GM23248 (cell line): ENCODE measurements around the gene SYDE2. TPM values are rescaled to one million over a fixed set of nuclear protein-coding genes. Genes with fewer than 3 reads are reported as not detected.
A peak's percentile ranks its signal among the peaks of the same experiment; 100 is the strongest.

Experiments used
- DNase-seq: peaks from one replicate; pipeline ENCODE4 v3.0.0-alpha.2; 2015
- H2AFZ ChIP-seq: fragments of 200-600 bp; sonication (generic); 2 replicates; pipeline ENCODE4 v1.6.1; 2016; ENCODE audit warnings: antibody characterized with exemption
- H3F3A ChIP-seq: fragments of 200-600 bp; sonication (generic); 2 replicates; pipeline ENCODE4 v1.6.1; 2016; ENCODE audit warnings: mild to moderate bottlenecking, antibody characterized with exemption, mixed run types; ENCODE audit not compliant: insufficient read depth
- H3K27ac ChIP-seq: fragments of 200-600 bp; sonication (generic); 2 replicates; pipeline ENCODE4 v1.5.1; 2016; ENCODE audit warnings: mild to moderate bottlenecking
- H3K27me3 ChIP-seq: fragments of 200-600 bp; sonication (generic); replicated peaks from 2 replicates; pipeline ENCODE4 v1.6.1; 2016; ENCODE audit warnings: mild to moderate bottlenecking; ENCODE audit not compliant: insufficient read depth
- H3K36me3 ChIP-seq: fragments of 200-600 bp; sonication (generic); 2 replicates; pipeline ENCODE4 v1.6.1; 2016; ENCODE audit warnings: low read depth, mild to moderate bottlenecking
- H3K4me1 ChIP-seq: fragments of 200-600 bp; sonication (generic); 2 replicates; pipeline ENCODE4 v1.6.1; 2016; ENCODE audit warnings: mild to moderate bottlenecking; ENCODE audit not compliant: insufficient read depth
- H3K4me2 ChIP-seq: fragments of 200-600 bp; sonication (generic); one replicate; pipeline ENCODE4 v1.6.1; 2016; ENCODE audit warnings: mild to moderate bottlenecking; ENCODE audit not compliant: unreplicated experiment
- H3K4me3 ChIP-seq: fragments of 200-600 bp; sonication (generic); 2 replicates; pipeline ENCODE4 v1.5.1; 2016; ENCODE audit warnings: mild to moderate bottlenecking
- H3K79me2 ChIP-seq: fragments of 200-600 bp; sonication (generic); 2 replicates; pipeline ENCODE4 v1.6.1; 2016; ENCODE audit warnings: mild to moderate bottlenecking; ENCODE audit not compliant: insufficient read depth
- H3K9ac ChIP-seq: fragments of 200-600 bp; sonication (generic); 2 replicates; pipeline ENCODE4 v1.6.1; 2016; ENCODE audit warnings: mild to moderate bottlenecking
- H3K9me2 ChIP-seq: fragments of 200-600 bp; sonication (generic); 2 replicates; pipeline ENCODE4 v1.6.1; 2016; ENCODE audit warnings: mixed run types, mild to moderate bottlenecking, moderate library complexity; ENCODE audit not compliant: insufficient read depth
- H3K9me3 ChIP-seq: fragments of 200-600 bp; sonication (generic); one replicate; pipeline ENCODE4 v1.6.1; 2017; ENCODE audit warnings: low read depth
- H4K20me1 ChIP-seq: fragments of 200-600 bp; sonication (generic); 2 replicates; pipeline ENCODE4 v1.6.0; 2016; ENCODE audit not compliant: insufficient read depth
- EZH2 ChIP-seq: fragments of 200-600 bp; sonication (generic); IDR thresholded peaks from 2 replicates; pipeline ENCODE4 v1.6.1; 2018; ENCODE audit warnings: antibody characterized with exemption, mild to moderate bottlenecking; ENCODE audit not compliant: insufficient read depth, poor library complexity, severe bottlenecking
- EZH2phosphoT487 ChIP-seq: fragments of 200-600 bp; sonication (generic); IDR thresholded peaks from 2 replicates; pipeline ENCODE4 v1.6.1; 2018; ENCODE audit warnings: antibody characterized with exemption, moderate library complexity, mild to moderate bottlenecking, low read depth; ENCODE audit not compliant: insufficient read depth
- WGBS, 2 experiments: methylation state at CpG; one replicate each; pipeline ENCODE4 v1.1.6; 2015 to 2017; ENCODE audit warnings: low lambda C conversion rate in 2 of 2, low coverage in 1 of 2; ENCODE audit errors: missing lambda C conversion rate in 2 of 2; 5-methylcytosine and 5-hydroxymethylcytosine counted together
- in situ Hi-C: fragments of 300-500 bp; cut with MboI; formaldehyde crosslinking; loops from 2 replicates; pipeline ENCODE4 v1.15.0; 2020
- polyA plus RNA-seq: library from polyadenylated mRNA; unstranded; fragments of >200 nt; fragmentation: Nextera tagmentation; extraction: Ambion mirVana; gene quantifications from 2 replicates; pipeline ENCODE4 v1.2.1, GENCODE V29; 2016
- total RNA-seq: library from RNA; depleted of rRNA; stranded (reverse); fragments of >200 nt; shearing (Covaris generic); gene quantifications from 2 replicates; pipeline ENCODE4 v1.2.3, GENCODE V29; 2014

The SYDE2 gene
- total and polyA plus RNA-seq, 2 experiments from 2014 or later, result 1.4 to 6.7 TPM

DNA sequence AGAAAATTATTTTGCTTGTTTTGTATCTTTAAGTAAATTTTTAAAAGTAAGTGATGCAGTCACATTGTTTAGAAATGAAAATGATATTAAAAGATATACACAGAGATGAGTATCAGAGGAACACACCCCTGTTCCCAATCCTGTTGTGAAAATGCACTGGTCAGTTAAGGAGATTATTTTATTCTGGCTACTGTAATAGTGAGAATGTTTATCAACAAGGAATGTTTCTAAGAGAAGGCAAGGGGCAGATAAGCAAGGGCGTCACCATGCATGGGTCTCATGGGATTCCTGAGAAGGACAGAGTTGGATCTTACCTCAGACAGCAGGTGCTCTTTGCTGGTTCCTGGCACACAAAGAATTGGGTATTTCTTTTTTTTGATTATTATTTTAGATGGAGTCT lies 36.8 kb upstream of the SYDE2 start:
- Histone ChIP-seq H3F3A (peaks cover 13% of the 10 kb centered on the region), H3K27me3 (no peaks in the 10 kb centered on the region; the same call in 1 of the 2 replicates)

DNA sequence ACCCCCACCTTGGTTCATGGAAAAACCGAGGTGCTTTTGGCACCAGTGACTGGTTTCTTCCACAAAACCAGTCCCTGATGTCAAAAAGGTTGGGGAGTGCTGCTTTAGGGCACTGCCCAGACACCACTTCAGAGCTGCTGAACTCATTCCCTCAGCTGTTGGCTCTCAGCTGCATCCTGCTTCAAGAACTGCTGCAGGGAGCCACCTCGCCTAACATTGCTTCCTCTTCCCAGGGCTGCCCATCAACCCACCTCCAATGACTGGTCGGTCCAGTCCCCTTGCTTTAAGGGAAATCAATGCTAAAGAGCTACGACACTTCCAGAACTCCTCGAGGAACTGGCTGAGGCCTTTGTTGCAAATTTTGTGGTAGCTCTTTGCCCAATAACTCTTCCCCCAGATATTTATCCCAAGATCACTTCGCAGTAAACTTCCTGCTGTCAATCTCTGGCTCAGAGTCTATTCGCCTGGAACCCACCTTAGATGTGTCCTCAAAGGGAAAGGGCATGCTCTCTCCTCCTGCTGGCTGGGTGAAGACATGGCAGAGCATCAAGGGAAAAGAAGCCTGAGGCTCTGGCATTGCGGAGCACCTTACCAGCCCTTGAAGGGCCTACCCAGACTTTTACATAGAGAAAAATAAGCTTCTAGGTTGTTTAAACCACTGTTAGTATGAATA lies 29.6 kb upstream of the SYDE2 start:
- Histone ChIP-seq H4K20me1 (no peaks in the 10 kb centered on the region), H3K4me2 (no peak overlapping the region), H3K4me3 (no peak overlapping the region), H3K9me3 (no peaks in the 10 kb centered on the region), H3K27ac (no peak overlapping the region), H3K36me3 (no peaks in the 10 kb centered on the region), H3K9ac (no peak overlapping the region), H2AFZ (no peak overlapping the region), H3K9me2 (no peaks in the 10 kb centered on the region), H3F3A (0 out of 2 replicates have a peak, but pooled peaks cover 4% of the 10 kb centered on the region), H3K79me2 (no peaks in the 10 kb centered on the region), H3K27me3 (no peaks in the 10 kb centered on the region), H3K4me1 (peaks cover 9% of the 10 kb centered on the region)
- TF ChIP-seq EZH2, result no peak
- no peak for TF ChIP-seq EZH2phosphoT487
- peak; percentile 11 for DNase-seq
- in situ Hi-C loops, result no loop called here
- 81 to 83% methylated on average over 8 of the region's 8 CpGs for WGBS, 2 experiments

More for the DNA sequence above, 36.8 kb upstream of the SYDE2 start:
- Histone ChIP-seq H3K27ac (no peak overlapping the region), H2AFZ (no peak overlapping the region), H3K36me3 (no peaks in the 10 kb centered on the region), H3K4me1 (peaks cover 12% of the 10 kb centered on the region), H3K79me2 (no peaks in the 10 kb centered on the region), H3K9me3 (no peaks in the 10 kb centered on the region), H4K20me1 (no peaks in the 10 kb centered on the region), H3K9me2 (no peaks in the 10 kb centered on the region), H3K4me3 (no peak overlapping the region), H3K4me2 (no peak overlapping the region), H3K9ac (no peak overlapping the region)
- TF ChIP-seq EZH2phosphoT487, result no peak
- no peak for DNase-seq
- 89 to 93% methylated on average over 1 of the region's 1 CpG for WGBS, 2 experiments
- in situ Hi-C loops, result loop anchor here (5.0 kb wide), 1 partner anchor 130 kb away; no protein-coding TSS in a partner anchor

DNA sequence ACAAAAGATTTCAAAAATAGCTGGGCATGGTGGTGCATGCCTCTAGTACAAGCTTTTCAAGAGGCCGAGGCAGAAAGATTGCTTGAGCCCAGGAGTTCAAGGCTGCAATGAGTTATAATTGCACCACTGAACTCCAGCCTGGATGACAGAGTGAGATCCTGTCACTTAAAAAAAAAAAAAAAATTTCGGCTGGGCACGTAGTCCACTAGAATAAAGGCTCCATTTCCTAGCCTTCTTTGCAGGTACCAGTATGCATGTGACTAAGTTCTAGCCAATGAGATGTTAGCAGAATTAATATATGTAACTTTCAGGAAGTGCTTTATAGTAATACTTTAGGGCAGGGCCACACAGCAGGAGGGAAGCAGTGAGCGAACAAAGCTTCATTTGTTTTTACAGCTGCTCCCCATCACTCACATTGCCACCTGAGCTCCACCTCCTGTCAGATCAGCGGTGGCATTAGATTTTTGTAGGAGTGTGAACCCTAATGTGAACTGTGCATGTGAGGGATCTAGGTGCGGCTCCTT lies 28.8 kb upstream of the SYDE2 start:
- Histone ChIP-seq H3F3A (0 out of 2 replicates have a peak, but pooled peaks cover 4% of the 10 kb centered on the region), H3K4me1 (peaks cover 11% of the 10 kb centered on the region), H4K20me1 (no peaks in the 10 kb centered on the region), H3K9me3 (no peaks in the 10 kb centered on the region), H3K79me2 (no peaks in the 10 kb centered on the region), H3K4me3 (no peak overlapping the region), H3K27ac (no peak overlapping the region), H2AFZ (no peak overlapping the region; the same call in 1 of the 2 replicates), H3K36me3 (no peaks in the 10 kb centered on the region), H3K9ac (no peak overlapping the region), H3K4me2 (no peak overlapping the region), H3K27me3 (no peaks in the 10 kb centered on the region), H3K9me2 (no peaks in the 10 kb centered on the region)
- in situ Hi-C loops, result no loop called here
- no peak for DNase-seq
- no peak for TF ChIP-seq EZH2phosphoT487
- TF ChIP-seq EZH2, result no peak
- WGBS, 2 experiments, result 65 to 68% methylated on average over 6 of the region's 6 CpGs

DNA sequence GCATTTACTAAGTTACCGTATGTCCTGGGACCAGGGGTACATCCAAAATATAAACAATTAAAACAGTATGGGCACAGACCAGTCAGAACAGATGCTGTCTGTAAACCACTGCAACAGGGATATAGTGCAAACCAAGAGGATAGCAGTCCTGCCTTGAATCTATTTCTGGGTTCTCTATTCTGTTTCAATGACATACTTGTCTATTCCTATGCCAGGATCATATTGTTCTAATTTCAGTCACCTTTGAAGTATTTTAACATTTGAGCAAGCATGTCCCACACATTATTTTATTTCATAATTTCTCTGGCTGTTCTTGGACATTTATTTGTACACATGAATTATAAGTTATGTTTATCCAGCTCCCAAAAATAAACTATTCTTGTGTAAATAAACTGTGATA lies 28.2 kb upstream of the SYDE2 start:
- H3K4me2 ChIP-seq, result no peak overlapping the region
- no peaks in the 10 kb centered on the region for H3K27me3 ChIP-seq
- no peaks in the 10 kb centered on the region for H3K36me3 ChIP-seq
- TF ChIP-seq EZH2 (no peak), EZH2phosphoT487 (no peak)
- no peaks in the 10 kb centered on the region for H3K79me2 ChIP-seq
- no peak overlapping the region for H3K4me3 ChIP-seq
- H3K9me3 ChIP-seq, result no peaks in the 10 kb centered on the region
- H2AFZ ChIP-seq, result no peak overlapping the region
- no peaks in the 10 kb centered on the region for H4K20me1 ChIP-seq
- H3F3A ChIP-seq, result 0 out of 2 replicates have a peak, but pooled peaks cover 4% of the 10 kb centered on the region
- 18 to 26% methylated on average over 1 of the region's 1 CpG for WGBS, 2 experiments
- no peak overlapping the region for H3K27ac ChIP-seq
- no peak overlapping the region for H3K9ac ChIP-seq
- H3K9me2 ChIP-seq, result no peaks in the 10 kb centered on the region
- no peak for DNase-seq
- in situ Hi-C loops, result no loop called here
- peaks cover 11% of the 10 kb centered on the region for H3K4me1 ChIP-seq
